Measurements from ENCODE around the gene RXFP4.
A peak's percentile ranks its signal among the peaks of the same experiment; 100 is the strongest.

Gene RXFP4

DNA sequence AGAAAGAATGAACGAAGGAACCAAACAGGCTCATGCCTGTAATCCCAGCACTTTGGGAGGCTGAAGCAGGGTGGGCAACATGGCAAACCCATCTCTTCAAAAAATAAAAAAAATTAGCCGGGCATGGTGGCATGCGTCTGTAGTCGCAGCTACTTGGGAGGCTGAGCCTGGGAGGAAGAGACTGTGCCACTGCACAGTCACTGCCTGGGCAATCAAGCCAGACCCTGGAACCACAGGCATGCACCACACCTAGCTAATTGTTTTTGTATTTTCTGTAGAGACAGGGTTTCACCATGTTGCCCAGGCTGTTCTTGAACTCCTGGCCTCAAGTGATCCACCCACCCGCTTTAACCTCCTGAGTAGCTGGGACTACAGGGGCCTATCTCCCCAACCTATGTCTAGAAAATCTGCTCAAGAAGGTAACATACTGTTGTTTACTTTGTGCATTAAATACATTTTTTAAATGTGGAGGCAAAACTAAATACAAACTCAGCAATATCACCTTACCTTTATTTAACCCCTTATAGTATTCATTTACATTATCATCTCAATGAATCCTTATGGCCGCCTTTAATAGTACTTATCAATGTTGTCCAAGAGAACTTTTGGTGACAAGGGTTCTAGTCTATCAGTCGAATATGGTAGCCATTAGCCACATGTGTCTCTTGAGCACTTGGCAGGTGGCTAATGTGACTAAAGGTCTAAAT, 10.0 kb upstream of the RXFP4 start:
- no peak for DNase-seq

DNA sequence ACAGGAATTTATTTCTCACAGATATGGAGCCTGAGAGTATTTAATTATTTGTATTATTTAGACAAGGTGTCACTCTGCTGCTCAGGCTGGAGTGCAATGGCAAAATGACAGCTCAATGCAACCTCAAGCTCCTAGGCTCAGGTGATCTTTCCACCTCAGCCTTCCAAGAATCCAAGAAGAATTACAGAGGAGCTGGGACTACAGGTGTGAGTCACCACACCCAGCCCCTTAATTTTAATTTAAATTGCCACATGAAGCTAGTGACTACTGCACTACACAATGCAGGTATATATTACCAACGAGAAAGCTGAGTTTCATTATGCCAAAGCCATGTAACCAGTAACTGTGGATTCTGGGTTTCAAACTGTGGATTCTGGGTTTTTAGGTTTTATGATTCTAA, 9.4 kb upstream of the RXFP4 start:
- no peak for DNase-seq

GRCh38 chr1:155932487-155932886, 9.0 kb upstream of the RXFP4 start:
- no peak for DNase-seq

DNA sequence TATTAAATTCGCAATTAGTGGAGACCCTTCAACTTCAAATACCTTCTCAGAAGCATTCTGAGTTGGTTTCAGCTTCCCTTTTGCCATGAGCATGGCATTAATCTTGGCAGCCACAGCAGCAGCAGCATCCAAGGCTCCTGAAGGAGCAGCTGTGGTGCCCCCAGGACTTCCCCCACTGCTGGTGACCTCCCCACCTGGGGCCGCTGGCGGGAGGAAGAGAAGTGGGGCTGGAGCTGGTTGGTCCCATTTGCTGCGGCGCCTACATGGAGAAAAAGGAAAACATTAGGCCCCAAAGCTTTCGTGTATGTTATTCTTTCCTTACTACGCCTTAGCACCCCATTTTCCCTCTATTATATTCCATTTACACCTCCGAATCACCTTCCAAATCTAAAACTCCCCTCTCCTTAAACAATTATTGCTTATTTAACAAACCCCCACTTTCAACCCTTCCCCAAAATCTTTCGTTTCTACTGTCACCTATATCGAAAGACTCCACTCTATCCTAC, 7.8 kb upstream of the RXFP4 start:
- DNase-seq = no peak

DNA sequence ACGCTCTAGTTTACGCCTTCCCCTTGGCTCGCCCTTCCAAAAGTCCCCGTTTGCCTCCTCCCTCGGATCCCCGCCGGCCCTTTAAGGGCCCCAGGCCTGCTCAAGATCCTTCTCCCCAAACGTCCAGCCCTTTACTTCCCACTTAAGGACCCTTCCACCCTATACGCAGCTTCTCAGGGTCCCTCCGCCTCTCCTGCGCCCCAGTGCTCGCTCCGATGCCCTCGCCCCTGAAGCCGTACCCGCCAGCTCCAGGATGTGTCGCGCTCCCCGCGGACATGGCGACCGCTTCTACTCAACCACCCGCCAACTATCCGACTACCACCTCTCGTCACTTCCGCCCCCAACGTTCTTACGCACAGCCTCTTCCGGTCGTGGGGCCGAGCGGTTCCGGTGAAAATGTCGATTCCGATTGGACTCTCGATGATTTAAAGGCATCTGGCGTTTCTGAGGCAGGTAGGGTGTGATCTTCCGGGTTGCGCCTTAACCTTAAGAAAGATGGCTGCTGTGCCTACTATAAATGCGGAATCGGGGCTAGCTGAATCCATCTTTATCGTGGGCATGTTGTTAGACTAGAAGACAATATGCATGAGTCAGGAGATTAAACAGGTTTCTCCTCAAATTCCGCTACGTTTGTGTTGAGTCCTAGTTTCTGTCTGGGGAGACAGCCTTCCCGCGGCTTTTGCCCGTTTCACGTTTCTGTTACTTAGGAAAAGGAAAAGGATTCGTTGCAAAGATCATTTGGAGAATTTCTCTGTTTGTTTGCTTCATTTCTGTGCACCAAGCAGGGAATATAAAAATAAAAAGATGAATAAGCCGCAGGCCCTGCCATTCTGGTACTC, 7.1 kb upstream of the RXFP4 start, which contains the start of gene KHDC4:
TSS of gene KHDC4 (minus strand) at position 317 of the 839 bp plus-strand sequence. CDS start at position 277, 40 bp downstream.
- DNase-seq = peak; percentile 95

DNA sequence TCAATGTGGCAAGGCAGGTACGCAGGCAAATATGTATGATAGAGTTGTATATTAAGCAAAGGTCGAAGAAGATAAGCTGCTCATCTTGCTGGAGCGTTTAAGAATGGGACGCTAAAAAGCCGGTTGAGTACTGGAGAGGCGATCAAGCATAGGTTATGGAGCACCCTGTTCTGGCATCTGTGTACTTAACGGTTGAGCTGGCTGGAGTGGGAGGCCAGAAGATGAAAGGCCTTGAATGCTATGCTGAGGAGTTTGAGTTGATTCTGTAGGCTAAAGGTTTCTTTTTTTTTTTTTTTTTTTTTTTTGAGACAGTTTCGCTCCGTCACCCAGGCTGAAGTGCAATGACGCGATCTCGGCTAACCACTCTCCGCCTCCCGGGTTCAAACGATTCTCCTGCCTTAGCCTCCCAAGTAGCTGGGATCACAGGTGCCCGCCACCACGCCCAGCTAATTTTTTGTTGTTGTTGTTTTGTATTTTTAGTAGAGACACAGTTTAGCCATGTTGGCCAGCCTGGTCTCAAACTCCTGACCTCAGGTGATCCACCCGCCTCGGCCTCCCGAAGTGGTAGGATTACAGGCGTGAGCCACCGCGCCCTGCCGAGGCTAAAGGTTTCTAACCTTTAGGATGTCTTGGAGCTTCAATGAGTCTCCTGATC, 6.4 kb upstream of the RXFP4 start:
- DNase-seq = no peak

- DNase-seq = peak; percentile 44
These were observed 3.2 kb upstream of the RXFP4 start for GRCh38 chr1:155938220-155938627.

GRCh38 chr1:155940482-155940992, 901 bp upstream of the RXFP4 start:
- peak; percentile 61 for DNase-seq

DNA sequence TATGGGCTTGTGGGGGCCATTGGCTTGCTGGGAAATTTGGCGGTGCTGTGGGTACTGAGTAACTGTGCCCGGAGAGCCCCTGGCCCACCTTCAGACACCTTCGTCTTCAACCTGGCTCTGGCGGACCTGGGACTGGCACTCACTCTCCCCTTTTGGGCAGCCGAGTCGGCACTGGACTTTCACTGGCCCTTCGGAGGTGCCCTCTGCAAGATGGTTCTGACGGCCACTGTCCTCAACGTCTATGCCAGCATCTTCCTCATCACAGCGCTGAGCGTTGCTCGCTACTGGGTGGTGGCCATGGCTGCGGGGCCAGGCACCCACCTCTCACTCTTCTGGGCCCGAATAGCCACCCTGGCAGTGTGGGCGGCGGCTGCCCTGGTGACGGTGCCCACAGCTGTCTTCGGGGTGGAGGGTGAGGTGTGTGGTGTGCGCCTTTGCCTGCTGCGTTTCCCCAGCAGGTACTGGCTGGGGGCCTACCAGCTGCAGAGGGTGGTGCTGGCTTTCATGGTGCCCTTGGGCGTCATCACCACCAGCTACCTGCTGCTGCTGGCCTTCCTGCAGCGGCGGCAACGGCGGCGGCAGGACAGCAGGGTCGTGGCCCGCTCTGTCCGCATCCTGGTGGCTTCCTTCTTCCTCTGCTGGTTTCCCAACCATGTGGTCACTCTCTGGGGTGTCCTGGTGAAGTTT, 550 bp downstream of the RXFP4 start:
- DNase-seq = no peak

GRCh38 chr1:155942578-155943141, 1.2 kb downstream of the RXFP4 start:
- no peak for DNase-seq

GRCh38 chr1:155944444-155944799, 3.0 kb downstream of the RXFP4 start:
- no peak for DNase-seq

- DNase-seq = no peak
These were observed 5.3 kb downstream of the RXFP4 start for GRCh38 chr1:155946633-155947219.

- DNase-seq = no peak
These were observed 5.9 kb downstream of the RXFP4 start for GRCh38 chr1:155947292-155947691.

GRCh38 chr1:155947741-155948140, 6.3 kb downstream of the RXFP4 start:
- no peak for DNase-seq

DNA sequence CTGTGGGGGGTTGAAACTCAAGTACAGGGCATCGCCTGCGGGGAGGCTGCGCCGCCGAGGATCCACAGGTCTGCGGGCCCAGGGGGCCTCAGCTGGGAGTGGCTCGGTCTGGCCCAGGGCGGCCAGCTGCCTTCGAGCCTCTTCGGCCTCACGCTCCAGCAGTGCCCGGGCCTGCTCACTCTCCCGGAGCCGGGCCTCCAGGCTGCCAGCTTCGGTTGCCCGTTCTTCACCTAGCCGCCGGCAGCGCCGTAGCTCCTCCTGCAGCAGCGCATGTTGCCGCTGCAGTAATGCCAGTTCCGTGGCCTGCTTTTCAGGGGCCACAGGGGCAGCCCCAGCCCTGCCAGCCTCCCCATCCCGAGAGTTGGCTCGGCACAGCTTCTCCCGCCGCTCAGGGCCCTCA, 9.4 kb downstream of the RXFP4 start:
- DNase-seq = no peak

DNA sequence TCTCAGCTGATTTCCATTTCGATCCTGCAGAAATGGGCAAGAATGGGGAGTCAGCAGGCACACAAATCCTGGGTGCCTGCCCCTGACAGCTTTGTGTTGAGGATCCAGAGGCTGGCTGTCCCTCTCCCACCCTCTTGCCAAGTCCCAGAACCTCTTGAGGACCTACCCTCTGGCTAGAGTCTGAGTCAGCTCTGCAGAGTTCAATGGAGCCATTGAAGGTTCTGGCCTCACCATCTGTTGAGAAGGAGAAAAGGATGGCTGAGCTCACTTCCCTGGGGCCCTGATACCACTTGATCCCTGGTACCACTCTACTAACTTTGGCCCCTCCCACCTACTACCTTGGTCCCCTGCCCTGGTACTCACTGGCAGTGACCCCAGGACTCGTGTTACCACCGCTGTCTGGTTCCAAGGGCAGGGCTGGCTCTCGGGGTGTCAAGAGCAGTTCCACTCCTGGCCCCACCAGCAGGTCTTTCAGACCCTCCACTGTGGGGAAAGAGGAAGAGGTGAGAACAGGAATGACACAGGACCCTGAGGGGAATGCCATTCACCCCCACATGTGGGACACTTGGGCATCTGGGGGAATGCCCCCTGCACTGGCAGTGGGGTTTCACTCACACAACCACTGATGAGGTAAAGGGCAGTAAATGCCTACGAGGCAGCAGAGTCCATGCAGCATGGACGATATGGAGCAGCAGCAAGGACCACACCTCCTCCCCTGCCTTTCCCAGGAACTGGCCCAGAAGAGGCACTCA, 10.5 kb downstream of the RXFP4 start:
- no peak for DNase-seq

GRCh38 chr1:155952505-155952890, 11.1 kb downstream of the RXFP4 start:
- no peak for DNase-seq

DNA sequence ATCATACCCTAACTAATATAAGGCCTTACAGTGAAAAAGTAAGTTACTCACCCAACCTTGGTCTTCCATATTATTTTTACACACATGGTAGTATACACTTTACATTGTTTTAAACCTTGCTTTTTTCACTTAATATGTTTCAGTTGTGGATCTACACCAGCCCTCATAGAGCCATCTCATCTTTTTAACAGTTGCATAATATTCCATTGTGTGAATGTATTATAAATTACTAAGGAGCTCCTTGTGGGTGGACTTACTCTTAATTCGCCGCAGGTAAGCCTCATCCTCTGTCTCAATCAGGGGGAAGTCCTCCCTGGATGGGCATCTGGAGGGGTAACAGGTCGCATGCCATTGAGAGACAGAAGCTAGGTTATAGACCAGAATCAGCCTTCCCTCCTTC, 13.2 kb downstream of the RXFP4 start:
- no peak for DNase-seq

DNA sequence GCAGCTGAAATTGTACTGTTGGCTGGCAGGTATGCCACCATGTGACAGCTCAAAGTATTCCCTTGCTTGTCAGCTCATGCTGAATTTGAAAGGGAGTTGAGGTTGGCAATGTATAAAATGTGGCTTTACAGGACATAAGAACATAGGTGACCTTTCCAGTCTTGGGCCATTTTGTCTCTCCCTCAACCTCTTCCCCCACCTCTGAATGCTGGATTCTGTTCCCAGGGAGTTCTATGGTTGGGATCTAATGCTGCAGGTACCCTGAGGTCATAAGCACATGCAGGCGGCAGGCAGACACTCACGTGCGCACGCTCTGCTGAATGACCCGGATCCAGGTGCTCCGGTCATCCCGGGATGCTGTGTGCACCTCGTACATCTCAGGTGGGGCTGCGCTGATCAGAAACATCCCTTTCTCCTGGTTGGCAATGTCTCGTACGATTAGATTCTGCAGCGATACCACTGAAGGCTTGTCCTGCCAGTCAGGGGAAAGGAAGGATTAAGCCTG, 16.0 kb downstream of the RXFP4 start:
- no peak for DNase-seq

DNA sequence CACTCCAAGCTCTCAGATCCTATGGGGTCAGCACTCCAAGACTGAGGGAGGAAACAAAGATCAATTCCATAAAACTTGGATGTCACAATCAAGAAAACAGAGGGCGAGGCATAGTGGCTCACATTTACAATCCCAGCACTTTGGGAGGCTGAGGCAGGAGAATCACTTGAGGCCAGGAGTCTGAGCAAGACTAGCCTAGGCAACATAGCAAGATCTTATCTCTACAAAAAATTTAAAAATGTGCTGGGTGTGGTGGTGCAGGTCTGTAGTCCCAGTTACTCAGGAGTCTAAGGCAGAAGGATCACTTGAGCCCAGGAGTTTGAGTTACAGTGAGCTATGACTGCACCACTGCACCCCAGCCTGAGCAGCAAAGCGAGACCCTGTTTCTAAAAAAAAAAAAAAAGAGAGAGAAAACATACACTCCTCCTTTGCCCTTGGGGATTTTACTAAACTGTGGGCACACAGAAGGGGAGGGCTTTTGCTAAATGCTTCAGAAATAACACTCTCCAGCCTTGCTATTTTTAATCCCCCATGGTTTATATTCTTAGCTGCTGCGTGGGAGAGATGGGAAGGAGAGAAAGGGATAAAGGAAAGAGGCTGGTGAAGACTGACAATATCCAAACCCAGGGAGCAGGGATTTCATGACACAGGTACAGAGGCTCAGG, 18.8 kb downstream of the RXFP4 start:
- no peak for DNase-seq

- no peak for DNase-seq
These were observed 20.5 kb downstream of the RXFP4 start for GRCh38 chr1:155961937-155962336.

Measured in GF-D8 (cell line).